ENCODE measurements around the gene TTC33. TPM values are rescaled to one million over a fixed set of nuclear protein-coding genes. Genes with fewer than 3 reads are reported as not detected.

TTC33 gene
- total and polyA plus RNA-seq, 2 of the 13 experiments (the other 11 are each of a cell fraction or from before 2014, with no cell fraction given), result 4.5 to 20.0 TPM

DNA sequence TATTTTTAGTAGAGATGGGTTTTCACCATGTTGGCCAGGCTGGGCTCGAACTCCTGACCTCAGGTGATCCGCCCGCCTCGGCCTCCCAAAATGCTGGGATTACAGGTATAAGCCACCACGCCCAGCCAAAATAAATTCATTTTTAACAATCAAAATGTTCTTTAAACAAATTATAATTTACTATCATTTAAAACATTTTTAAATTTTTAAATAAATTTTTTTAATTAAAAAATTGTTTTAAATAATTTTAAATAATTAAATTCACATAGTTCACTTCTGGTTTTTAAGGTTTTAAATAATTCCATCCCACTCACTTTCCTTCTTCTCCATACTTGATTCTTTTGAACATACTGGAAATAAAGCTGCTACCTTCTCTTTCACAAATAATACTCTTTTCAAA, 15.0 kb upstream of the TTC33 start:
- CTCF ChIA-PET (ENCODE audit: low intra/inter-chr PET ratio, low total read pairs), result no interaction called here
- no peak for TF ChIP-seq LRRFIP1 (CRISPR knock-in tag; conservative IDR thresholded peaks at IDR 0.05)
- TF ChIP-seq, protein P1, sequence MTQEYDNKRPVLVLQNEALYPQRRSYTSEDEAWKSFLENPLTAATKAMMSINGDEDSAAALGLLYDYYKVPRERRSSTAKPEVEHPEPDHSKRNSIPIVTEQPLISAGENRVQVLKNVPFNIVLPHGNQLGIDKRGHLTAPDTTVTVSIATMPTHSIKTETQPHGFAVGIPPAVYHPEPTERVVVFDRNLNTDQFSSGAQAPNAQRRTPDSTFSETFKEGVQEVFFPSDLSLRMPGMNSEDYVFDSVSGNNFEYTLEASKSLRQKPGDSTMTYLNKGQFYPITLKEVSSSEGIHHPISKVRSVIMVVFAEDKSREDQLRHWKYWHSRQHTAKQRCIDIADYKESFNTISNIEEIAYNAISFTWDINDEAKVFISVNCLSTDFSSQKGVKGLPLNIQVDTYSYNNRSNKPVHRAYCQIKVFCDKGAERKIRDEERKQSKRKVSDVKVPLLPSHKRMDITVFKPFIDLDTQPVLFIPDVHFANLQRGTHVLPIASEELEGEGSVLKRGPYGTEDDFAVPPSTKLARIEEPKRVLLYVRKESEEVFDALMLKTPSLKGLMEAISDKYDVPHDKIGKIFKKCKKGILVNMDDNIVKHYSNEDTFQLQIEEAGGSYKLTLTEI (CRISPR knock-in tag; conservative IDR thresholded peaks at IDR 0.05), result no peak
- TF ChIP-seq, protein P2, sequence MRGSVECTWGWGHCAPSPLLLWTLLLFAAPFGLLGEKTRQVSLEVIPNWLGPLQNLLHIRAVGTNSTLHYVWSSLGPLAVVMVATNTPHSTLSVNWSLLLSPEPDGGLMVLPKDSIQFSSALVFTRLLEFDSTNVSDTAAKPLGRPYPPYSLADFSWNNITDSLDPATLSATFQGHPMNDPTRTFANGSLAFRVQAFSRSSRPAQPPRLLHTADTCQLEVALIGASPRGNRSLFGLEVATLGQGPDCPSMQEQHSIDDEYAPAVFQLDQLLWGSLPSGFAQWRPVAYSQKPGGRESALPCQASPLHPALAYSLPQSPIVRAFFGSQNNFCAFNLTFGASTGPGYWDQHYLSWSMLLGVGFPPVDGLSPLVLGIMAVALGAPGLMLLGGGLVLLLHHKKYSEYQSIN (CRISPR knock-in tag; IDR thresholded peaks at IDR 0.05; ENCODE audit: borderline replicate concordance), result no peak
- TF ChIP-seq ZFAT (CRISPR knock-in tag; conservative IDR thresholded peaks at IDR 0.05), result no peak
- no peak for TF ChIP-seq ZNF484 (CRISPR knock-in tag; IDR thresholded peaks at IDR 0.05; ENCODE audit: borderline replicate concordance, low read depth)
- TF ChIP-seq, protein P3, sequence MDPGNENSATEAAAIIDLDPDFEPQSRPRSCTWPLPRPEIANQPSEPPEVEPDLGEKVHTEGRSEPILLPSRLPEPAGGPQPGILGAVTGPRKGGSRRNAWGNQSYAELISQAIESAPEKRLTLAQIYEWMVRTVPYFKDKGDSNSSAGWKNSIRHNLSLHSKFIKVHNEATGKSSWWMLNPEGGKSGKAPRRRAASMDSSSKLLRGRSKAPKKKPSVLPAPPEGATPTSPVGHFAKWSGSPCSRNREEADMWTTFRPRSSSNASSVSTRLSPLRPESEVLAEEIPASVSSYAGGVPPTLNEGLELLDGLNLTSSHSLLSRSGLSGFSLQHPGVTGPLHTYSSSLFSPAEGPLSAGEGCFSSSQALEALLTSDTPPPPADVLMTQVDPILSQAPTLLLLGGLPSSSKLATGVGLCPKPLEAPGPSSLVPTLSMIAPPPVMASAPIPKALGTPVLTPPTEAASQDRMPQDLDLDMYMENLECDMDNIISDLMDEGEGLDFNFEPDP (CRISPR knock-in tag; conservative IDR thresholded peaks at IDR 0.05), result no peak
- no peak for TF ChIP-seq SMAD9 (CRISPR knock-in tag; IDR thresholded peaks at IDR 0.05)
- TF ChIP-seq ZNF891 (CRISPR knock-in tag; IDR thresholded peaks at IDR 0.05), result no peak
- no peak for TF ChIP-seq ZNF780A (CRISPR knock-in tag; IDR thresholded peaks at IDR 0.05)
- no peak for TF ChIP-seq FOXK2 (IDR thresholded peaks at IDR 0.05)
- no peak for TF ChIP-seq MLLT10 (CRISPR knock-in tag; IDR thresholded peaks at IDR 0.05)
- no peak for TF ChIP-seq ZNF34 (CRISPR knock-in tag; IDR thresholded peaks at IDR 0.05; ENCODE audit: borderline replicate concordance)
- TF ChIP-seq PCBP2 (optimal IDR thresholded peaks at IDR 0.05; ENCODE audit: low read depth, low read length, poor library complexity, severe bottlenecking), result no peak
- TF ChIP-seq ELF3 (CRISPR knock-in tag; IDR thresholded peaks at IDR 0.05), result no peak
- no peak for TF ChIP-seq NR2F6 (IDR thresholded peaks at IDR 0.05)
- no peak for TF ChIP-seq NR2F6 (CRISPR knock-in tag; IDR thresholded peaks at IDR 0.05)
- TF ChIP-seq FOXA3 (CRISPR knock-in tag; IDR thresholded peaks at IDR 0.05), result no peak
- no peak for TF ChIP-seq ZNF441 (CRISPR knock-in tag; IDR thresholded peaks at IDR 0.05; ENCODE audit: borderline replicate concordance)
- intact Hi-C loops (cut with micrococcal nuclease; ENCODE audit: unreplicated experiment) (no loop called here), in situ Hi-C loops (cut with HindIII; ENCODE audit: extremely low pct_ligation_motif_present, low pct_unique_long_range_greater_than_20kb) (no loop called here)
- Histone ChIP-seq H3K4me2 (ENCODE audit: low read depth, low read length) (no peak overlapping the region), H2AFZ (ENCODE audit: low read length) (no peak overlapping the region), H3K9me3 (ENCODE audit: low read length) (no peaks in the 10 kb centered on the region), H3K79me2 (ENCODE audit: insufficient read depth, low read length) (no peaks in the 10 kb centered on the region), H3K27me3 (ENCODE audit: control insufficient read depth in 1 of 2, insufficient read depth in 2 of 2, low read length in 2 of 2) (no peaks in the 10 kb centered on the region), H4K20me1 (ENCODE audit: insufficient read depth, low read length) (no peaks in the 10 kb centered on the region), H3K4me1 (ENCODE audit: insufficient read depth, low read length) (0 out of 2 replicates have a peak, but pooled peaks cover 3% of the 10 kb centered on the region), H3K9ac (ENCODE audit: insufficient read depth, low read depth, low read length) (no peak overlapping the region), H3K36me3 (replicated peaks in 1 of 2; ENCODE audit: control insufficient read depth in 1 of 2, insufficient read depth in 2 of 2, low read length in 2 of 2) (peaks cover 11 to 58% of the 10 kb centered on the region in 2 experiments), H3K27ac (ENCODE audit: extremely low read length, insufficient read depth, low read length) (no peak overlapping the region), H3K4me3 (replicated peaks in 1 of 3; ENCODE audit: insufficient read depth in 1 of 3, low read depth in 2 of 3, low read length in 3 of 3) (no peak overlapping the region)
- FAIRE-seq (no peak), ATAC-seq (no peak), DNase-seq (ENCODE audit: low spot score) (no peak)
- POLR2A ChIA-PET, result no interaction called here
- WGBS (ENCODE audit: low lambda C conversion rate), result 98% methylated on average over 5 of the region's 5 CpGs
- no TSS peak for BruUV-seq (replicated peaks)
